HG03460 (cell line): ENCODE data around the gene TIMM8B.
"Not testable (repeated sequence)": the region's sequence is repeated elsewhere in the genome, so short reads cannot be mapped to it uniquely, and the experiment has no call there.

Source experiments
- ATAC-seq: cut with Tn5 transposase; IDR thresholded peaks from one replicate; pipeline ENCODE4 v1.9.1; 2021; ENCODE audit not compliant: unreplicated experiment

TIMM8B gene

GRCh38 chr11:112082729-112083128, 3.8 kb downstream of the TIMM8B start:
- ATAC-seq = no peak

- peak; percentile 84 for ATAC-seq
Measured at GRCh38 chr11:112073941-112074811, 12.4 kb downstream of the TIMM8B start, which contains the start of the genes NKAPD1 and PIH1D2. Gene NKAPD1, plus strand, starts transcription at chr11:112074299. Its CDS starts 1,276 bp downstream, at chr11:112075575. Gene PIH1D2, minus strand, starts transcription at chr11:112074017. Its CDS starts 843 bp downstream, at chr11:112073174.

GRCh38 chr11:112062923-112063322, 23.6 kb downstream of the TIMM8B start:
- ATAC-seq = no peak

GRCh38 chr11:112058103-112058502, 28.5 kb downstream of the TIMM8B start:
- ATAC-seq = no peak

GRCh38 chr11:112057170-112057569, 29.4 kb downstream of the TIMM8B start:
- no peak for ATAC-seq

GRCh38 chr11:112051768-112052167, 34.8 kb downstream of the TIMM8B start:
- ATAC-seq = no peak

- ATAC-seq = peak; percentile 81
Measured at GRCh38 chr11:112050721-112051120, 35.8 kb downstream of the TIMM8B start.

GRCh38 chr11:112049777-112050176, 36.8 kb downstream of the TIMM8B start:
- no peak for ATAC-seq

- not testable (repeated sequence) for ATAC-seq
Measured at GRCh38 chr11:112048256-112048655, 38.3 kb downstream of the TIMM8B start.

GRCh38 chr11:112046647-112047046, 39.9 kb downstream of the TIMM8B start:
- ATAC-seq = not testable (repeated sequence)

GRCh38 chr11:112044961-112045360, 41.6 kb downstream of the TIMM8B start:
- ATAC-seq = no peak

- no peak for ATAC-seq
Measured at GRCh38 chr11:112042961-112043304, 43.6 kb downstream of the TIMM8B start.

- ATAC-seq = no peak
Measured at GRCh38 chr11:112042161-112042960, 44.2 kb downstream of the TIMM8B start.

- no peak for ATAC-seq
Measured at GRCh38 chr11:112037527-112037926, 49.0 kb downstream of the TIMM8B start.
